Nephron progenitor cell (in vitro differentiated cells): Measurements from ENCODE around the gene GRM5.
A peak's percentile ranks its signal among the peaks of the same experiment; 100 is the strongest.

Experiments
- DNase-seq: peaks from one replicate; pipeline ENCODE4 v3.0.0; 2021
- H3K27ac Mint-ChIP-seq: 2 replicates; pipeline ENCODE4 v1.8.0; 2021; ENCODE audit warnings: mild to moderate bottlenecking, moderate library complexity, mixed read lengths
- H3K27me3 Mint-ChIP-seq: 2 replicates; pipeline ENCODE4 v1.8.0; 2021; ENCODE audit warnings: mild to moderate bottlenecking, low read depth, mixed read lengths; ENCODE audit not compliant: poor library complexity
- H3K36me3 Mint-ChIP-seq: 2 replicates; pipeline ENCODE4 v1.8.0; 2021; ENCODE audit warnings: low read depth, mixed read lengths
- H3K4me1 Mint-ChIP-seq: 2 replicates; pipeline ENCODE4 v1.8.0; 2021; ENCODE audit warnings: mixed read lengths
- H3K4me3 Mint-ChIP-seq: 2 replicates; pipeline ENCODE4 v1.8.0; 2021; ENCODE audit warnings: mild to moderate bottlenecking, moderate library complexity, mixed read lengths
- H3K9me3 Mint-ChIP-seq: 2 replicates; pipeline ENCODE4 v1.8.0; 2021; ENCODE audit warnings: mild to moderate bottlenecking, moderate library complexity, mixed read lengths
- TF ChIP-seq, protein P1 (sequence below): fragments of 200-600 bp; sonication (generic); IDR thresholded peaks from 2 replicates; pipeline ENCODE4 v1.5.0; 2021; ENCODE audit warnings: antibody characterized with exemption

Gene GRM5

DNA sequence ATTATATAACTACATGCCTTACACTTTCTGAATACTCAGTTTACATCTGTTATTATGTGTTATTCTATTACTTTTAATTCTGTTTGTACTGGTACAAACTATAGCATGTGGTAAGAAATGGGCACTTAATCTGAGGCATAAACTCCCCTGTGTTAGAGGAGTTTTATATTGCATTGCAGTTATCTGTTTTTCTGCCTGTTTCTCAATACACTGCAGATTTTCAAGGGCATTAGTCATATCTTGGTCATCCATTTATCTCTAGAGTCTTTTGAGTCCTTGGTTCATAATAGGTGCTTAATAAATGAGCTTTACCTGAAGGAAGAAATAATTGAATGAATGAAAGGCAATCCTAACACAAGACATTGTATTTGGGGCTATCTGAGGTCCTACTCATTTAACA, 545.4 kb downstream of the GRM5 start:
- H3K4me1 Mint-ChIP-seq = no peaks in the 10 kb centered on the region
- H3K36me3 Mint-ChIP-seq = no peaks in the 10 kb centered on the region
- no peak overlapping the region for H3K27ac Mint-ChIP-seq
- TF ChIP-seq, protein P1, sequence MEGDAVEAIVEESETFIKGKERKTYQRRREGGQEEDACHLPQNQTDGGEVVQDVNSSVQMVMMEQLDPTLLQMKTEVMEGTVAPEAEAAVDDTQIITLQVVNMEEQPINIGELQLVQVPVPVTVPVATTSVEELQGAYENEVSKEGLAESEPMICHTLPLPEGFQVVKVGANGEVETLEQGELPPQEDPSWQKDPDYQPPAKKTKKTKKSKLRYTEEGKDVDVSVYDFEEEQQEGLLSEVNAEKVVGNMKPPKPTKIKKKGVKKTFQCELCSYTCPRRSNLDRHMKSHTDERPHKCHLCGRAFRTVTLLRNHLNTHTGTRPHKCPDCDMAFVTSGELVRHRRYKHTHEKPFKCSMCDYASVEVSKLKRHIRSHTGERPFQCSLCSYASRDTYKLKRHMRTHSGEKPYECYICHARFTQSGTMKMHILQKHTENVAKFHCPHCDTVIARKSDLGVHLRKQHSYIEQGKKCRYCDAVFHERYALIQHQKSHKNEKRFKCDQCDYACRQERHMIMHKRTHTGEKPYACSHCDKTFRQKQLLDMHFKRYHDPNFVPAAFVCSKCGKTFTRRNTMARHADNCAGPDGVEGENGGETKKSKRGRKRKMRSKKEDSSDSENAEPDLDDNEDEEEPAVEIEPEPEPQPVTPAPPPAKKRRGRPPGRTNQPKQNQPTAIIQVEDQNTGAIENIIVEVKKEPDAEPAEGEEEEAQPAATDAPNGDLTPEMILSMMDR = no peak
- DNase-seq = no peak
- H3K27me3 Mint-ChIP-seq = no peaks in the 10 kb centered on the region
- H3K9me3 Mint-ChIP-seq = no peaks in the 10 kb centered on the region
- H3K4me3 Mint-ChIP-seq = no peak overlapping the region

DNA sequence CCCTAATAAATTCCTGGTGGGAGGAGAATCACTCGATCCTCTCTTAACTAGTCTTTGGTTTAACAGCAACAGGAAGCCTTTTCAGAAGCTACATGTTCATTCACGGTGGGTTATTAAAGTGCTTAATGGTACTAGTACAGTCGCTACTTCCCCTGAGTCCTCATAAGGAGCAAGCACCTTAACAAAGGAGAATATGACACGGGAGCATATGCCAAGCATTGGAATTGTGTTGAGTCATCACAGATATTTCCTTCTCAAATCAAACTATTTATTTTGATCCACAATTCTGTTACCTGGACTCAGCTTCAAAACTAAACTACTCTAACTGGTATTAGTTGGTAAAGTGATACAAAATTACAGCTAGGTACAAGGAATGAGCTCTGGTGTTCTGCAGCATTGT, 550.8 kb downstream of the GRM5 start:
- no peaks in the 10 kb centered on the region for H3K4me1 Mint-ChIP-seq
- DNase-seq = no peak
- H3K36me3 Mint-ChIP-seq = no peaks in the 10 kb centered on the region
- TF ChIP-seq, protein P1 = no peak
- no peak overlapping the region for H3K27ac Mint-ChIP-seq
- no peaks in the 10 kb centered on the region for H3K9me3 Mint-ChIP-seq
- peaks cover 17% of the 10 kb centered on the region for H3K27me3 Mint-ChIP-seq
- no peak overlapping the region for H3K4me3 Mint-ChIP-seq

DNA sequence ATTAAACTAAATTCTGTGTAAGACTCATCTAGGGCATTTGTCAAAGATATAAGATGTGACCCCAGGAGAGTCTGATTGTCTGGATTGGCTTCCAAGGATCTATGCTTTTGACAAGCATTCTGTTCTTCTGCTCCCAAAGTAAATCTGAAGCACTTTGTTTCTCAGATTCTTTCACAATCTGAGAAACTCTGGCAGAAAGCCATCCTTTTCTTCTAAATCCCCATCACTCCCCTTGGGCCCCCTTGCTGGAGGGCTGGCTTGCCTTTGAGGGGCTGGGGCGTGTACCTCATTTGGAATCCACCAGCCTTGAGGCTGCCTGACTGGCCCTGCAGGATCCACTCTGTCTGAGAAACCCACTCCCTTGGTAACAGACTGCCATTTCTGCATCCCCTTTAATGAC, 554.8 kb downstream of the GRM5 start:
- H3K4me3 Mint-ChIP-seq = no peak overlapping the region
- no peak overlapping the region for H3K27ac Mint-ChIP-seq
- DNase-seq = no peak
- H3K9me3 Mint-ChIP-seq = peaks cover 4% of the 10 kb centered on the region
- H3K27me3 Mint-ChIP-seq = peaks cover 52% of the 10 kb centered on the region
- H3K4me1 Mint-ChIP-seq = no peaks in the 10 kb centered on the region
- no peaks in the 10 kb centered on the region for H3K36me3 Mint-ChIP-seq
- TF ChIP-seq, protein P1 = no peak

DNA sequence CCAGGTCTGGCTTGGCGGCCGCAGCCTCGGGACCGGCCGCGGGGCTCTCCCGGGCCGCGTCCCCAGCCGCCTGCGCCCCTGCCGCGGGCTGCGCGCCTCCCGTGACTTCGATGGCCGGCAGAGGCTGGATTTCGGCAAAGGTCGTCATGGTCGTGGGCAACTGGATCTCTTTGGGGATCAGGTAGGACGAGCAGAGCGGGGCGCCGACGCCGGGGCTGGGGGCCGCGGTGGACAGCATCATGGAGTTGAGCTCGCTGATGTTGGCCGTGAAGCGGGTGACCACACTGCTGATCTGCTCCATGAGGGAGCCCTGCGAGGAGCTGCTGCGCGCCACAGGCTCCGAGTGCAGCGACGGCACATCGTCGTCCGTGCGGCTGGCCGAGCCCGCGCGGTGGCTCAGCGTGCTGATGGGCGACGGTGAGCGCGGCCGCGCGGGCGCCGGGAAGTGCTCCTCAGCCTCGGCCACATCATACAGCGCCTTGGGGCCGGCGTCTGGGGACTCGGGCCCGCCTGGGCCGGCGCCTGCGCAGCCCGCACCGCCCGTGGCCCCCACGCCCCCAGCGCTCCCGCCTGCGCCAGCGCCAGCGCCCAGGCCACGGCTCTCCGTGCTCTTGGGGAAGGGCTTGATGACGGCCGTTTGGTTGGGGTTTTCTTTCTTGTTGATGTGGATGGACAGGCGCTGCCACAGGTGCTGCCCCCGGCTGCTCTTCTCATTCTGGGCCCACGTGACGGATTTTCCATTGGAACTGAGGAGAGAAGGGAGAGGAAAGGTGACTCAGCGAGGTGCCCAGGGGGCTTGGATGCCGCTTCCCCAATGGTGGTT, 556.8 kb downstream of the GRM5 start:
- Mint-ChIP-seq H3K36me3 (no peaks in the 10 kb centered on the region), H3K9me3 (peaks cover 4% of the 10 kb centered on the region), H3K27ac (no peak overlapping the region), H3K4me3 (peak overlapping the region; percentile 81), H3K4me1 (no peaks in the 10 kb centered on the region), H3K27me3 (peaks cover 56% of the 10 kb centered on the region)
- TF ChIP-seq, protein P1 = no peak
- peak; percentile 50 for DNase-seq

DNA sequence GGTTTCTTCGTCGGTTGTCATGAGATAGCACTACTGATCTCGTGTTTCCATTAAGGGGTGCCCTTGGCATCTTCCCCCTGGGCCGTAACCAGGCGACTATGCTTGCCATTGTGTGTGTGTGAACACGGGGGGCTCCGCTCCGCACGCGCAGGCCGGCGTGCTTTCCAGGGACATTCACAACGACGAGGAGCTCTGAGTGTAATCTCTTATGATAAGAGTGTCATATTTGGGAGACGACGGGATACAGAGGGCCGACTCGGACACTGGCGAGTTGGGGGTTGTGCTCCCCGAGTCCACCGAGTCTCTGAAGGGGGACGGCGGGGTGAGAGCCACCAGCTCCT, 557.4 kb downstream of the GRM5 start:
- TF ChIP-seq, protein P1 = no peak
- no peaks in the 10 kb centered on the region for H3K4me1 Mint-ChIP-seq
- no peak overlapping the region for H3K27ac Mint-ChIP-seq
- H3K36me3 Mint-ChIP-seq = no peaks in the 10 kb centered on the region
- H3K4me3 Mint-ChIP-seq = peak overlapping the region; percentile 81
- H3K27me3 Mint-ChIP-seq = peaks cover 56% of the 10 kb centered on the region
- DNase-seq = no peak
- H3K9me3 Mint-ChIP-seq = peaks cover 4% of the 10 kb centered on the region
